Inferior parietal cortex (tissue), 1 donor: ENCODE measurements around the gene ANO3.
"Not testable (repeated sequence)": the region's sequence is repeated elsewhere in the genome, so short reads cannot be mapped to it uniquely, and the experiment has no call there.

ENCODE experiments used
- DNase-seq: peaks from one replicate; pipeline ENCODE4 v3.0.0-alpha.2; 2016; ENCODE audit errors: extremely low spot score

The ANO3 gene

DNA sequence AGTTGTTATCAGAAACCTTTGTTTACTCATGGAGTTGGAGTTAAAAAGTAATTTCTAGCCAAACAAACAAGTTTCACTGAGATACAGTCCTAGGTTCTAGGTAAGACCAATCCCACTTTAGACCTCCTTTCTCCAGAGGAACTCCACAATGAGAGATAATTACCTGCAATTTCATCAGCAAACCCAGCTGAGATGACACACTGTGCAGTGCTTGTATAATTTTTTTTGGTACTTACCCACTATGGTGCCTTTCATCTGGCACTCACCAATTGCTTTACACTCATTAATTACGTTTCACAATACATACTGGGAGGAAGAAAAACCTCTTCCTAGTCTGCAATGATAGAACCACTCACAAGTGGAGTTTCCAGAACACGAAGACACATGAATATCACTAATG, 242.0 kb downstream of the ANO3 start:
- no peak for DNase-seq

DNA sequence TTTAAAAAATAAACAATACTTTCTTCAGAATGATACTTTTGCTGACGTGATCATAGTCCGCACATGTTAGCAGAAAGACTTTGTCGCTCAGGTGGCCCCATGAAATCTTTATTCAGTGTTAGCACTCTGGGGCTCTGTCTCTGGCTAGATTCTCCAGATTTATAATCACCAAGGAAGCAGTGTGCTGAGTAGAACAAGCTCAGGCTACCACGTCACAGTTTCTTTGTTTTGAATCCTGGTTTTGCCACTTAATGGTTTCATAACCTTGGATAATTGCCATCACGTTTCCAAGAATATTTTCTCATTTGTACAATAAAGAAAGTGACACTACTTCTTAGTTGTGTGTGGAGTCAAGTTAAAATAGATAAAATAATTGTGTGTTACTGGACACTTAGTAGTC, 244.0 kb downstream of the ANO3 start:
- no peak for DNase-seq

DNA sequence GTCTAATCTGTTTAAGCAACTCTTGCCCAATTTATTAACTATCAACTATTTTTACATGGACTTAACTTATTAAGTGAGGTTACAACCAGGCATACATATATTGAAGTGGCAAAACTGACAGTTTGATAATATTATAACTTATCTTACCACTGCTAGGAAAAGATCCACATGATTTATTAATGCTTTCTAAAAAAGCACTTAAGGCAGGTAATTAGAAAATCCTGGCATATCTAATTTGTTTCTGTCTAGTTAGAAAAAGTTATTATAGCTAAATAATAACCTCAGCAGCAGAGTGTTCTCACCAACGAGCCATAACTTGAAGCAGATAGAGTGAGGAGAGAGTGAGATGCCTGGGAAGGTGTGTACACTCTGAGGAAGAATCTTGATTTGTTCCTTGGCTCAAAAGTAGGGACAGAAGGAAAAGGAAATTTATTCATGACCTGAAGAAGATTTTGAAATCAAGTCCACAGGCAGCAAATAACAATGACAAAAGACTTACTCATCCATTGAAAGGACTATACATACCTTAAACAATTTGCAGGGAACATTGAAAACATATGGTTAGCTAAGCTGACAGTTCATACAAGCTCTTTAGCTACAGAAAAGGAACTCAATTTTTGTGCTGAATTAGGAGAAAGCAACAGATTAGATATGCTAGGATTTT, 247.2 kb downstream of the ANO3 start:
- DNase-seq = no peak

DNA sequence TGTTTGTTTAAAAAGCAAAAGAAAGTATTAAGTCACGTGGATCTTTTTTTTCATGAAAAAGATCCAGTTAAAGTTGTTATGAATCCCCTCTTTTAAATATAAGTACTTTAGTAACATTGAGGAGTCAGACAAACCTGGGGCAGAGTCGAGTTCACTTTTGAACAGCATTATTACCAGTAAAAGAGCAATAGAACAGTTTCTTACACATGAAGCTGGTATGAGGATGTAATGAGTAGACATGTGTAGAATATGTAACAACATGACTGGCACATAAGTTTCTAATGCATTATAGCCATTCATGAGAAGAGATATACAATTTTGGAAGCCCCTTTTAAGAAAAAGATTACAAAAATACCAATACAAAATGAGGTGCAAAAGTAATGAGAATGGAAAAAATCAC, 247.8 kb downstream of the ANO3 start:
- no peak for DNase-seq

DNA sequence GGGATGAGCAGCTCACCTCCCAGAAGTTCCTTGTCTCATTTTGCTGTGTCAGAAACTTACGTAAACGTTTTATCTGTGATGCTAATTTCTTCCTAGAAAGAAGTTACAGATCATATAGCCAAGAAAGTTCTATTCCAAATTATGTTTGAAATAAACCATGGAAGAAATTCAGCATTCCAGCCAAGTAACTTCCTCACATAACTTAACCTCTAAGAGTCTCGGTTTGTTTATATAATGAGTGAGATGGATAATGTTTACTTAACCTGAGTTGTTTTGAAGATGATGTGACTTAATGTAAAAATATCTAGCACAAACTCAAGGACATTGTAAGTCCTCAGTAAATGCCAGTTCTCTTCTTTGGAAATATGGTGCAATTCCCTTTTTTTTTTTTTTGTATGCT, 249.0 kb downstream of the ANO3 start:
- no peak for DNase-seq

DNA sequence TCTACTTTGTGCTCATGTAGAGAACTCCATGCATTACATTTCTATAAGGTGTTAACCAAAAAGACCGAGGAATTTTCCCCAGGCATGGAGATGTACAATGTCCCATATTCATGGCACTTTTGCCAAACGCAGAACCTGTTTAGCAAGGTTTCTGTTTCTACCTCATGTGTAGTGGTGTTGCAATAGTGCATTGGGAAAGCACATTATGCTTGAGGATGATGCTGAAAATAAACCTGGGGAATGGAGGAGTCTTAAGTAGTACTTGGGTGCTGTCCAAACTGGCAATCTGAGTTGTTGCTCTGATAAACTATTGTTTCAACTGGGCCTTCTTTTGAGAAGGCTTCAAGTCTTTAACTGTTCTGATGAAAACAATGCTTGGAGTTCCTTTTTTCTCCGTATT, 251.6 kb downstream of the ANO3 start:
- no peak for DNase-seq

DNA sequence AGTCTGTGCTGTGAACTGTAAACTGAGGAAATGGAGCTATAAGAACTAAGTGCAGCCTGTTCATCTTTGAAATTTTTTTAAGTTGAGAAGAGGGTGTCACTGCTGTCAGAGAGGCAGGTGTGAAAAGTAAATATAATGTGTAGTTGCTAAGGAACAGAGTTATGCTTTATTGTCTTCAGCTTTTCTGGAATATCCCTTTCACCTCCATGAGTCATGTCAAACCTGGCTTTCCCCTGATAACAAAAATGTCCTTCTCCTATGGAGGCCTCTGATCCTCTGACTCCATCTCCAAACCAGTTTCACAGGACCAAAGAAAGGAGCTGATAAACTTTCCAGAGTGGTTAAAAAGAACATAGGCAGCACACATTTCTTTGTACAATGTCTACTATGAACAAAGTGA, 252.9 kb downstream of the ANO3 start:
- no peak for DNase-seq

DNA sequence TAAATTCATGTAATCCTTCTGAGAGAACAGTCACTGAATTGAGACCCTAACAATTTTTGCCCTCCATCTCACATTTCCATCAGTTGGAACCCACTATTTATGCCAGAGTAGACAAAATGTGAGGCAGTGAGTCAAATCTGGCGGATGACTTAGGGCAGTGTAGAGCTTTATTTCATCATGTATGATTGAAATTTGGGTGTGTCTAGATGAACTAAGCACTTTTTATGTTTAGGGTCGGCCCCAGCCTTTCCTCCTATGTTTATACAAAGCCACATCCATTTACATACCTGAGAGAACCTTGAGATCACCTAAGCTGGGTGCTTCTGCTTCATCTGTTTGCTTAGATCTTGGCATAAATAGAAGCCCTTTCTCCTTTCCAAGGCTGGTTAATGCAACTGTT, 255.1 kb downstream of the ANO3 start:
- DNase-seq = no peak

DNA sequence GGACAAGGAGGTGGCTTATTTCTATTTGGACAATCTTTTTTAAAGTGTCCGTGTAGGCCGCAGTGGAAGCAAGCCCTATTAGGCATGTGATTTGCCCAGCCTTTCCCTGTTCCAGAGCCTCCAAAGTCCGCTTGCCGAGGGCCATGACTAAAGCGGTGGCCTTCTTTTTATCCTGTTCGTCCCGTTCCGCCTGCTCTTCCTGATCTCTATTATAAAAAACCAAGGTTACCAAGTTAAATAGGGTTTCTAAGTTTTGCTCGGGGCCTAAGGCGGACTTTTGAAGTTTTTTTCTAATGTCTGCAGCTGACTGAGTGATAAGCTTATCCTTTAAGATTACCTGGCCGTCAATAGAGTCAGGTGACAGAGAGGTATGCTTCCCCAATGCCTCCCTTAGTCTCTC, 261.8 kb downstream of the ANO3 start:
- DNase-seq = no peak

DNA sequence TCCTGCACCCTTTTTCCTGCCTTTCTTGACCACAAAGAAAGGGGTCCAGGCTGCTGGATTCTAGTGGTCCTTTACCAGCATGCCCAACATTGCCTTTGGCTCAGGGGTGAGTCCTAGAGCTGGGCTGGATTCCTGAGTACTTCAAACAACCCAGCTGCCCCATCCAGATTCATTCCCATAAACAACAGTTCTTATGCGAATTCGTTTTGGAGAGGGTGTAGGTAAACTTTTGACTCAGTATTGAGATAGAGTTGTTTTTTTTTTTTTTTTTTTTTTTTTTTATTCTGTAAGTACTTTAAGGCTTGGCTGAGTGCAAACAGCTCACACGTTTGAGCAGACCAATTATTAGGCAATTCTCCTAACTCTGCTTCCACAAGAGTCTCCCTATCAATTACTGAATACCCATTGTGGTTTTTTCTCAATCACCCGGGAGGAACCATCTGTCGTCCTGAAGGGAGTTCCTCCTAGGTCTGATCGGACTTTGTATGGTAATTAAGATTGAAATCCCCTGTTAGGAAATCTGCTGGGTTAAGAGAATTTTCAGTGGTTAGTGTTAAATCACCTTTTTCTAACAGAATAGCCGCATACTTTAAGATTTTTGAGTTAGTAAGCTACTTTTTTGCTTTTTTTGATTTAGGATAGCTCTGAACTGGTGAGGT, 263.4 kb downstream of the ANO3 start:
- not testable (repeated sequence) for DNase-seq

DNA sequence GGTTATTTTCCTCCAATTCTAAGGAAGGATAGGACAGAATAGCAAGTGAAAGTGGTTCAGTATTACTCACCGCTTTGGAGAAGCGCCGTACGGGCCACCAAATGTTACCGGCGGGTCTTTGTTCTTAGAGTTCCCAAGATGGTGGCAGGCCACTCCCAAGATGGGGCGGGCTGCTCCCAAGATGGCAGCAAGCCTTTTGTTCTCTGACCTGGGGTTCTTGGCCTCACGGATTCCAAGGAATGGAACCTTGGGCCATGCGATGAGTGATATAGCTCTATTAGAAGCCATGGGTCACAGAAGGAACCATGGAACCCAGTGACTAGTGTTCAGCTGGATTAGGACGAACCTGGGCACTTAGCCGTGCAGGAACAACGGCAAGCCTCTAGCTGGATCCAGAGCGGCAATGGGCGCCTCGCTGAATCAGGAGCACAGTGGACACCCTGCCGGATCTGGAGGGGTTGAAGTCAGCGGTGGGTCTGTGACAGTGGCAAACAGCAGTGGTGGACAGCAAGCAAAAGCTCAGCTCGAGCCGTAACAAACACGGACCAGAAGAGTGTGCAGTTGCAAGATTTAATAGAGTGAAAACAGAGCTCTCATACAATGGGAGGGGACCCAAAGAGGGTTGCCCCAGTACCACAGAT, 265.2 kb downstream of the ANO3 start:
- not testable (repeated sequence) for DNase-seq

DNA sequence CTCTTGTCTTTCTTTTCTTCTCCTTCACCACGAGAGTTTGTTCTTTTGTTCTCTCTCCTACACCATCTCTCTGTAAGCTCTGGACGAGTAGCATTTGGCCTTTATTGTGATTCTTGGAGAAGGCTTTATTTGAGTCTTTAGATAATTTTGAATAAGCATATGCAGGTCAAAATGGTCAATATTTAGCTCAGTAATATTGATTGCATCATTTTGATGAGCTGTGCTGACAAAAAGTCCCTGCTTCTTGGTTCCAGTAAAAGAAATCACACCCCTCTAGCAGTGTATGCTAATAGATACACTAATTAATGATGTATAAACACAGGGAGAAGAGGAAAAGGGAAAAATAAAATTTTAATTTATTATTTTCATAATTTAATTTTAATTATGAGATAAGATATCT, 266.0 kb downstream of the ANO3 start:
- no peak for DNase-seq

DNA sequence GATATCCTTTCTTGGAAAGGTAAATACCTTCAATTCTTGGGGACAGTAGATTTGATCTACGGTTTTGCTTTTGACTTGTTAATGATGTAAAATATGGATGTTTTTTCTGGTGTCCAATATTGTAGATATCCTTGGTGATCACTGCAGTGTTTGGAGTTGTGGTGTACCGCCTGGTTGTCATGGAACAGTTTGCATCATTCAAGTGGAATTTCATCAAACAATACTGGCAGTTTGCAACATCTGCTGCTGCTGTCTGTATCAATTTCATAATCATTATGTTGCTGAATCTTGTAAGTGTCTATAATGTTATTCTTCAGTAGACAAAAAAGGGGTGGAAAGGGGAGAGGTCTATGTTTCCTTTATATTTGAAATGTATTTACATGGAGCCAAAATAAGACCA, 267.5 kb downstream of the ANO3 start:
- no peak for DNase-seq

DNA sequence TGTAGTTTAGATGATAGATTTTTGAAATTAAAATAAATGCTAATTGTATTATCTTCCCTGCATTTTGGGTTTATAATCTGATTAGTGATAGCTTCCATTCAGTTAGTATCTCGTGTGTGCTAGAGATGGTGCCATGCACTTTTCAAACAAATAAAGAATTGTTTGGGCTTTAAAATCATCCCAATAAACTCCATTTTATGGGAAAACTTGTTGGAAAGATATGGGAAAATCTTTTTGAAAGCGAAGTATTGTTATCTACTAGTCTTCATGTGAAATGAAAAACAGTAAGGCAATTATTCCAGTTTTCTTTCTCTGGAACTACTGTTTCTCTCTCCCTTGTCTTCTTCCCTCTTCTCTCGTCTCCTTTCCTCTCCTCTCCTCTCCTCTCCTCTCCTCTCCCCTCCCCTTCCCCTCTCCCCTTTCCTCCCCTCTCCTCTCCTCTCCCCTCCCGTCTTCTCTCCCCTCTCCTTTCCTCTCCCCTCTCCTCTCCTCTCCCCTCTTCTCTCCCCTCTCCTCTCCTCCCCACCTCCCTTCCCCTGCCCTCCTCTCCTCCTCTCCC, 268.0 kb downstream of the ANO3 start:
- DNase-seq = no peak

DNA sequence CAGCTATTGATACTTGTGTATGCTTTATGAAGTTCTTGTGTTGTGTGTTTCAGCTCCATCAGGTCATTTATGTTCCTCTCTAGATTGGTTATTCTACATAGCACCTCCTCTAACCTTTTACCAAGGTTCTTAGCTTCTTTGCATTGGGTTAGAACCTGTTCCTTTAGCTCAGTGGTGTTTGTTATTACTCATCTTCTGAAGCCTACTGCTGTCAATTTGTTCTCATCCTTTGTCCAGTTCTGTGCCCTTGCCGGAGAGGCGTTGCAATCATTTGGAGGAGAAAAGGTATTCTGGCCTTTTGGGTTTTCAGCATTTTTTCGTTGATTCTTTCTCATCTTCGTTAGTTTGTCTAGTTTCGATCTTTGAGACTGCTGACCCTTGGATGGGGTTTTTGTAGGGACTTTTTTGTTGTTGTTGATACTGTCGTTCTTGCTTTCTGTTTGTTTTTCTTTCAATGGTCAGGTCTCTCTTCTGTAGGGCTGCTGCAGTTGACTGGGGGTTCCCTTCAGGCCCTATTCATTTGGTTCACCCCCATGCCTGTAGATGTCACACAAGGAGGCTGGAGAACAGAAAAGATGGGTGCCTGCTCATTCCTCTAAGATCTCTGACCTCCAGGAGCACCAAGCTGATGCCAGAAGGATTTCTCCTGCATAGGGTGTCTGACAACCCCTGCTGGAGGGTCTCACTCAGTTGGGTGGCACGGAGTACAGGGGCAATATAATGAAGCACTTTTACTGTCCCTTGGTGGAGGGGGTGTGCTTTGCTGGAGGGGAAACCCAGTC, 276.0 kb downstream of the ANO3 start:
- no peak for DNase-seq

DNA sequence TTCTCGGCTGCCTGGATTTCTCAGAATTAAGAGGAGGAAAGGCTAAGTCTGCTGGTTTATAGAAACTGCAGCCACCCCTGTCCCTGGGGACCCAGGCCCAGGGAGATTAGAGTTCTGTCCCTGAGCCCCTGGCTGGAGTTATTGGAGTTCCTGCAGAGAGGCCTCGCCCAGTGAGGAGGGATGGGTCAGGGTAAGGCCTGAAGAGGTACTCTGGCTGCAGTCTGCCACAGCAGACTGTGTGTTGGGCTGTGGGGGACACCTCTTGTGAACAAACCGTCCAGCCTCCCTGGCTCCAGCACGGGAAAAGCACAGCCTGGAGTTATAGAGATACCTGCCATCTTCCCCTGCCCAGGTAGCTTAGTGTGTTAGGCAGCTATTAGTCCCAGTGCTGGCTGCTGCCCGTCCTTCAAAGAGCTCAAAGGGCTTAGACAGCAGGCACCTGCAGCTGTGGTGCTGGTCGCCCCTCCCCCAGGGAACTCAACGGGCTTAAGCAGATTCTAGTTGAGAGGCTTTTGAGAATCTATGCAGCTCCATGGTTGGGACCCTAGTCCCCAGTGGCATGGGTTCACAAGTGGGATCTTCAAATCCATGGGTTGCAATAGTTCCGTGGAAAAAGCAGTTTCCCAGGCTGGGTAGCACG, 276.7 kb downstream of the ANO3 start:
- DNase-seq = no peak

DNA sequence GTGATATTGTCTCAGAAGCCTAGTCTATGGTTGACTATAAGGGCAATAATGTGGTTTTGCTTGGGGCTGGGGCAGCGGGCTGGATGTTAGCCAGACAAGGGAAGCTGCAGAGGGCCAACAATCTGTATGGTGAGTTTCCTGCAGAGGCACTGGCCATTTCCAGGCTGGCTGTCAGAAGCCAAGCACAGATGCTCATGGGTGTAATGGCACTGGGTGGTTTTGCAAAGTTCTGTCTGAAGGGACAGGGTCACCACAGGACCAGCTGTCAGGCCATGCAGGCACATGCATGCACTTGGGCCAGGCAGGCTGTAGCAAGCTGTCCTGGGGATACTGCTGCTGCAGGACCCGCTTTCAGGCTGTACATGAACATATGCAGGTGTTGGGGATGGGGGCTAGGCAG, 281.8 kb downstream of the ANO3 start:
- no peak for DNase-seq

DNA sequence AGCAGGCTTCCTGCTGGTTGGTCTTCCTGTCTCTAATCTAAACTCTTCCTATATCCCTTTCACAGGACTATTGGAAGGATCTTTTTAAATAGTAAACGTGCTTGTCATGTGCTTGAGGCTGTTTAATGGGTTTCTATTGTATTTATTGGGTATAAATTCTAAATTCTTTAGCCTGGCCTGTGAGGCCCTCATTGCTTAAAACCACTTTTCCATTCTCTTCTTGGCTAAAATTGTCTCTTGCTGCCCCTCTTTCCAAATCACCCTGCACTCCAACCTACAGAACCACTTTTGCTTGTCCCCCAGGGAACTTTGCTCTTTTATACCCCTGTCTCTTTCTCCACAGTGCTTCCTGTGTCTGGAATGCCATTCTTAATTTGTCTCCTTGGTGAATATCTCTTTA, 286.5 kb downstream of the ANO3 start:
- DNase-seq = no peak

DNA sequence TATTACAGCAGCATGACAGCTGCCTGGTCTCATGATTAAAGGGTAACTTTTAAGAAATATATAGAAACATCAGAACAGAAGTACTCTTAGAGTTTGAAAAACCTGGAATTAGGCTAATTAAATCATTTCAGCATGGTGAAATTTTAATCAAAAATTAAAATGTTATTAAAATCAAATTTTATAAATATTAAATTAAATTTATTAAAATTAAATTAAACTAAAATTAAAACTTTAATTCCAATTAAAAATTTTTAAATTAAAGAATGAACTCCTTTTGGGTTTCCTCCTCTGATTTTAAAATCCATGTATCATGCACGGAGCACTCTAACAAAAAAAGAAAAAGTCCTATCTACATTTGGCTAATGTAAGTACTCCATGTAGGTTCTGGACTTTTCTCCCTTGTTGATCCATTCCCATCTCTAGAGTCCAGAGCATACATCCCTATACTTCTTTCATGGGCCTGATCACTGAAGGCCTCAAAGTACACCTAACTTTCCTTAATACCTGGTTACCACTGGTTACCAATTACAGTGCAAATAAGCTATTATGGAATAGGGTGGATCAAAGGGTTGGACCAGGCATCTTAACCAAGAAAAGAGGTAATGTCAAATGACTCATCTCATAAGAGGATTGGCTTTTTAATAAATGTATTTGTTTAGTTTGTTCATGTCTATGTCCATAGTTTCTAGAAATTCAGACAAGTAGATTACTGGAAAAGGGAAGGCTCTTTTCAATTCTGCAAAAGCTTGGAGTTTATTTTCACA, 288.5 kb downstream of the ANO3 start:
- no peak for DNase-seq

DNA sequence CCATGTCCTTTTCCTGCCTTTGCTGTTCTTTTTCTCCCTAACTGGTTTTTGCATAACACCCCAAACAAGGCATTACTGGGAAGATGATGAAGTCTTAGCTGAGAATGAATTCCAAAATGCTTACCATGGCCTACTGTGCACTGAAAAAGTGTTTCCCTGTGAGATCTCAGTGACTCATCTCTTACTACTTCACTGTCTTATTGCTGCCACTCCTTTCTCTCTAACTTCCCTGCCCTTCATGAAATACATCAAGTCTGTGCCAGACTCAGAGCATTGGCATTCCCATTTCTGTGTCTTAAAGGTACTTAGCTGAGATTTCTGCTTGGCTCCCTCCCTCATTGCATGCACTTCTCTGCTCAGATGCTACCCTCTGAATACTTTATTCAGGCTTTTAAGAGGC, 289.2 kb downstream of the ANO3 start:
- no peak for DNase-seq

DNA sequence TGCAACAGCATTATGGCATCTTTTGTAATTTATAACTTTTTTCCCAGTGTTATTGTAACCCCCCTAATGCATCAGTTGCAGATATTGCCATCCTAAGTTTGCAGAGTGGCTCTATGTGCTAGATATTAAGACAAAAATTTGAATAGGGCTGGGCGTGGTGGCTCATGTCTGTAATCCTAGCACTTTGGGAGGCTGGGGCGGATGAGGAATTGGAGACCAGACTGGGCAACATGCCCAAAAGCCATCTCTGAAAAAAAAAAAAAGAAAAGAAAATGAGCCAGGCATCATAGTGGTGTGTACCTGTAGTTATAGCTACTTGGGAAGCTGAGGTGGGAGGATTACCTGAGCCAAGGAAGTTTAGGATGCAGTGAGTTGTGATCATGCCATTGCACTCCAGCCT, 290.3 kb downstream of the ANO3 start:
- no peak for DNase-seq
